HG02970 (cell line): ENCODE data around the gene RAB40B.
"Not testable (repeated sequence)": the region's sequence is repeated elsewhere in the genome, so short reads cannot be mapped to it uniquely, and the experiment has no call there.

Source experiments
- ATAC-seq: cut with Tn5 transposase; IDR thresholded peaks from one replicate; pipeline ENCODE4 v1.9.1; 2021; ENCODE audit warnings: mild to moderate bottlenecking, moderate library complexity, moderate number of reproducible peaks; ENCODE audit not compliant: unreplicated experiment, low FRiP score

The RAB40B gene

GRCh38 chr17:82655523-82655922 lies 43.0 kb downstream of the RAB40B start:
- no peak for ATAC-seq

GRCh38 chr17:82655038-82655479 lies 43.4 kb downstream of the RAB40B start:
- no peak for ATAC-seq

GRCh38 chr17:82654611-82655010 lies 43.9 kb downstream of the RAB40B start:
- not testable (repeated sequence) for ATAC-seq

- no peak for ATAC-seq
Measured at GRCh38 chr17:82653651-82654528, 44.6 kb downstream of the RAB40B start.

GRCh38 chr17:82650723-82651122 lies 47.8 kb downstream of the RAB40B start:
- ATAC-seq: no peak

- no peak for ATAC-seq
Measured at GRCh38 chr17:82649501-82650261, 48.8 kb downstream of the RAB40B start.

GRCh38 chr17:82648742-82649331 lies 49.7 kb downstream of the RAB40B start:
- no peak for ATAC-seq

GRCh38 chr17:82648165-82648668 lies 50.3 kb downstream of the RAB40B start, which contains the start of gene WDR45B:
TSS of gene WDR45B (minus strand) at chr17:82648444. CDS start at chr17:82648340, 104 bp downstream.
- peak; percentile 85 for ATAC-seq

- ATAC-seq: peak; percentile 24
Measured at GRCh38 chr17:82647593-82648164, 50.8 kb downstream of the RAB40B start.

- ATAC-seq: no peak
Measured at GRCh38 chr17:82645516-82645915, 53.0 kb downstream of the RAB40B start.

GRCh38 chr17:82644148-82644547 lies 54.4 kb downstream of the RAB40B start:
- ATAC-seq: no peak

GRCh38 chr17:82642022-82642421 lies 56.5 kb downstream of the RAB40B start:
- ATAC-seq: no peak

- no peak for ATAC-seq
Measured at GRCh38 chr17:82640036-82640435, 58.5 kb downstream of the RAB40B start.

- ATAC-seq: no peak
Measured at GRCh38 chr17:82639628-82640027, 58.9 kb downstream of the RAB40B start.

GRCh38 chr17:82638183-82638773 lies 60.2 kb downstream of the RAB40B start:
- ATAC-seq: no peak

- ATAC-seq: no peak
Measured at GRCh38 chr17:82636626-82637598, 61.6 kb downstream of the RAB40B start.

- ATAC-seq: no peak
Measured at GRCh38 chr17:82633343-82633742, 65.2 kb downstream of the RAB40B start.

- no peak for ATAC-seq
Measured at GRCh38 chr17:82632451-82632850, 66.0 kb downstream of the RAB40B start.

GRCh38 chr17:82631544-82631943 lies 67.0 kb downstream of the RAB40B start:
- ATAC-seq: no peak
